ENCODE measurements around the gene BTBD18.

BTBD18 gene

GRCh38 chr11:57751176-57751575 lies 443 bp downstream of the BTBD18 start:
- no peak for TF ChIP-seq SPI1 (IDR thresholded peaks at IDR 0.05; ENCODE audit: borderline replicate concordance, low read depth)
- TF ChIP-seq CTCF (IDR thresholded peaks at IDR 0.05; ENCODE audit: insufficient read depth, low read length), result no peak
- no peak for TF ChIP-seq POLR2AphosphoS5 (IDR thresholded peaks at IDR 0.05; ENCODE audit: low read depth)
- no peak for TF ChIP-seq GABPA (IDR thresholded peaks at IDR 0.05; ENCODE audit: low read depth)
- TF ChIP-seq REST (IDR thresholded peaks at IDR 0.05; ENCODE audit: insufficient replicate concordance, low read depth), result no peak
- Histone ChIP-seq H3K4me3 (replicated peaks; ENCODE audit: insufficient read depth, low read length) (no peak overlapping the region), H3K27ac (replicated peaks) (no peak overlapping the region), H3K27me3 (ENCODE audit: insufficient read depth, poor library complexity, severe bottlenecking) (no peaks in the 10 kb centered on the region)
- DNase-seq (ENCODE audit: low read depth in 1 of 2, low spot score in 1 of 2), result no peak

- no peak overlapping the region for H3K4me3 ChIP-seq (replicated peaks; ENCODE audit: insufficient read depth, low read length)
Observed at GRCh38 chr11:57746920-57747319, 4.7 kb downstream of the BTBD18 start.

GRCh38 chr11:57745206-57745605 lies 6.4 kb downstream of the BTBD18 start:
- Histone ChIP-seq H3K27me3 (ENCODE audit: insufficient read depth, poor library complexity, severe bottlenecking) (no peaks in the 10 kb centered on the region), H3K27ac (replicated peaks) (no peak overlapping the region), H3K4me3 (replicated peaks; ENCODE audit: insufficient read depth, low read length) (no peak overlapping the region)
- DNase-seq (ENCODE audit: low read depth in 1 of 2, low spot score in 1 of 2), result no peak
- no peak for TF ChIP-seq SPI1 (IDR thresholded peaks at IDR 0.05; ENCODE audit: borderline replicate concordance, low read depth)
- no peak for TF ChIP-seq CTCF (IDR thresholded peaks at IDR 0.05; ENCODE audit: insufficient read depth, low read length)

More at GRCh38 chr11:57746920-57747319, 4.7 kb downstream of the BTBD18 start:
- no peaks in the 10 kb centered on the region for H3K27me3 ChIP-seq (ENCODE audit: insufficient read depth, poor library complexity, severe bottlenecking)
- H3K27ac ChIP-seq (replicated peaks), result no peak overlapping the region
- DNase-seq (ENCODE audit: low read depth in 1 of 2, low spot score in 1 of 2), result no peak
- no peak for TF ChIP-seq CTCF (IDR thresholded peaks at IDR 0.05; ENCODE audit: insufficient read depth, low read length)
- TF ChIP-seq POLR2AphosphoS5 (IDR thresholded peaks at IDR 0.05; ENCODE audit: low read depth), result no peak
- TF ChIP-seq GABPA (IDR thresholded peaks at IDR 0.05; ENCODE audit: low read depth), result no peak
- TF ChIP-seq REST (IDR thresholded peaks at IDR 0.05; ENCODE audit: insufficient replicate concordance, low read depth), result no peak
- no peak for TF ChIP-seq SPI1 (IDR thresholded peaks at IDR 0.05; ENCODE audit: borderline replicate concordance, low read depth)

GRCh38 chr11:57744357-57744756 lies 7.3 kb downstream of the BTBD18 start:
- H3K27ac ChIP-seq (replicated peaks), result no peak overlapping the region
- H3K27me3 ChIP-seq (ENCODE audit: insufficient read depth, poor library complexity, severe bottlenecking), result no peaks in the 10 kb centered on the region
- TF ChIP-seq CTCF (IDR thresholded peaks at IDR 0.05; ENCODE audit: insufficient read depth, low read length) (no peak), POLR2AphosphoS5 (IDR thresholded peaks at IDR 0.05; ENCODE audit: low read depth) (no peak), REST (IDR thresholded peaks at IDR 0.05; ENCODE audit: insufficient replicate concordance, low read depth) (no peak), SPI1 (IDR thresholded peaks at IDR 0.05; ENCODE audit: borderline replicate concordance, low read depth) (no peak), GABPA (IDR thresholded peaks at IDR 0.05; ENCODE audit: low read depth) (no peak)
- no peak overlapping the region for H3K4me3 ChIP-seq (replicated peaks; ENCODE audit: insufficient read depth, low read length)
- no peak for DNase-seq (ENCODE audit: low read depth in 1 of 2, low spot score in 1 of 2)

Measured in HL-60 (cell line).